GM12878 (cell line): Measurements from ENCODE around the gene ERMARD. TPM values are rescaled to one million over a fixed set of nuclear protein-coding genes. Genes with fewer than 3 reads are reported as not detected.
A peak's percentile ranks its signal among the peaks of the same experiment; 100 is the strongest.

Source experiments
- ATAC-seq: fragments of 200-7000 bp; cut with Tn5 transposase; 3 replicates; pipeline ENCODE4 v1.9.1; 2020; ENCODE audit warnings: mild to moderate bottlenecking, moderate library complexity
- BruUV-seq: library from RNA; stranded (reverse); fragments of 400-500 nt; replicated peaks from 2 replicates; lab custom pipeline; 2021; lab: Mats Ljungman, UMichigan
- CTCF ChIA-PET: fragments of 300-600 bp; sonication (Branson Sonifier 250); formaldehyde crosslinking; extraction: SDS; loops from one replicate; lab custom pipeline; 2021; ENCODE audit warnings: inconsistent platforms; lab: Yijun Ruan, JAX
- POLR2A ChIA-PET: fragments of 350-600 bp; formaldehyde crosslinking; extraction: SDS; loops from one replicate; lab custom pipeline; 2021; ENCODE audit warnings: inconsistent platforms; lab: Charles Lee
- RAD21 ChIA-PET: fragments of 300-600 bp; sonication (Branson Sonifier 250); formaldehyde crosslinking; loops from one replicate; lab custom pipeline; 2023; ENCODE audit warnings: antibody characterized with exemption; ENCODE audit not compliant: unreplicated experiment; lab: Charles Lee
- SMC1A ChIA-PET: fragments of 300-600 bp; sonication (Branson Sonifier 250); formaldehyde crosslinking; loops from one replicate; lab custom pipeline; 2023; ENCODE audit not compliant: unreplicated experiment, uncharacterized antibody; lab: Charles Lee
- DNase-seq: peaks from one replicate; pipeline ENCODE4 v3.0.0-alpha.2; 2011; ENCODE audit warnings: low read depth, low spot score
- FAIRE-seq: peaks from 3 replicates; lab custom pipeline; 2011; peaks lifted over from hg19 to GRCh38; lab: Jason Lieb, UNC
- H2AFZ ChIP-seq: 2 replicates; pipeline ENCODE4 v1.6.0; 2011; ENCODE audit warnings: low read depth, low read length, control low read depth; ENCODE audit not compliant: control insufficient read depth
- H3K27ac ChIP-seq: 2 replicates; pipeline ENCODE4 v1.5.1; 2011; ENCODE audit warnings: control low read depth; ENCODE audit not compliant: control insufficient read depth, insufficient read depth
- H3K27me3 ChIP-seq, 2 experiments: replicated peaks in 1 of 2; 2 replicates each; pipeline versions ENCODE4 v1.6.0 to v1.6.1; 2011; ENCODE audit warnings: low read length in 1 of 2; ENCODE audit not compliant: control insufficient read depth in 2 of 2, insufficient read depth in 2 of 2
- H3K36me3 ChIP-seq, 2 experiments: 2 replicates each; pipeline ENCODE4 v1.5.1; 2011; ENCODE audit warnings: low read length in 1 of 2; ENCODE audit not compliant: control insufficient read depth in 2 of 2, insufficient read depth in 2 of 2
- H3K4me1 ChIP-seq: 2 replicates; pipeline ENCODE4 v1.6.1; 2011; ENCODE audit warnings: mild to moderate bottlenecking, low read length, moderate library complexity, mixed read lengths; ENCODE audit not compliant: control insufficient read depth, insufficient read depth
- H3K4me2 ChIP-seq: 2 replicates; pipeline ENCODE4 v1.6.0; 2011; ENCODE audit warnings: control low read depth; ENCODE audit not compliant: control insufficient read depth, insufficient read depth
- H3K4me3 ChIP-seq: fragments of 200-600 bp; sonication (generic); 2 replicates; pipeline ENCODE4 v1.5.1; 2016
- H3K79me2 ChIP-seq: 2 replicates; pipeline ENCODE4 v1.6.0; 2011; ENCODE audit warnings: low read length; ENCODE audit not compliant: control insufficient read depth, insufficient read depth
- H3K9ac ChIP-seq: 2 replicates; pipeline ENCODE4 v1.8.0; 2011; ENCODE audit warnings: low read length, control low read depth, mixed read lengths; ENCODE audit not compliant: control insufficient read depth, insufficient read depth
- H3K9me3 ChIP-seq: replicated peaks from 3 replicates; pipeline ENCODE4 v1.5.1; 2011; ENCODE audit warnings: mild to moderate bottlenecking, low read length; ENCODE audit not compliant: control insufficient read depth, insufficient read depth
- H4K20me1 ChIP-seq: 2 replicates; pipeline ENCODE4 v1.6.0; 2011; ENCODE audit not compliant: control insufficient read depth, insufficient read depth
- E4F1 ChIP-seq: fragments of 450-650 bp; IDR thresholded peaks from 2 replicates; pipeline ENCODE4 v1.6.1; 2018; ENCODE audit warnings: borderline replicate concordance, mild to moderate bottlenecking; ENCODE audit not compliant: partially characterized antibody
- EED ChIP-seq: sonication (generic); IDR thresholded peaks from 2 replicates; pipeline ENCODE4 v1.6.1; 2016; ENCODE audit warnings: antibody characterized with exemption, low read depth
- LARP7 ChIP-seq: fragments of 450-650 bp; IDR thresholded peaks from 2 replicates; pipeline ENCODE4 v1.6.1; 2017; ENCODE audit warnings: mild to moderate bottlenecking
- MLLT1 ChIP-seq: fragments of 450-650 bp; IDR thresholded peaks from 2 replicates; pipeline ENCODE4 v1.6.1; 2016; ENCODE audit warnings: mild to moderate bottlenecking
- MXI1 ChIP-seq: fragments of 150-350 bp; IDR thresholded peaks from 2 replicates; pipeline ENCODE4 v1.6.1; 2011; ENCODE audit warnings: low read depth, mild to moderate bottlenecking, inconsistent platforms, low read length, improper control_type of control experiment
- NR2C2 ChIP-seq: IDR thresholded peaks from 2 replicates; pipeline ENCODE4 v1.6.1; 2011; ENCODE audit warnings: borderline replicate concordance, low read depth; ENCODE audit not compliant: control insufficient read depth, insufficient read length
- PML ChIP-seq: IDR thresholded peaks from 2 replicates; pipeline ENCODE4 v1.6.1; 2012; ENCODE audit warnings: low read length, inconsistent platforms
- RUNX3 ChIP-seq: IDR thresholded peaks from 2 replicates; pipeline ENCODE4 v1.6.1; 2012; ENCODE audit warnings: low read length, inconsistent platforms
- SIX5 ChIP-seq: IDR thresholded peaks from 2 replicates; pipeline ENCODE4 v1.6.1; 2011; ENCODE audit warnings: mild to moderate bottlenecking, low read depth, low read length, moderate library complexity; ENCODE audit not compliant: severe bottlenecking
- STAT1 ChIP-seq: fragments of 450-650 bp; conservative IDR thresholded peaks from 2 replicates; pipeline ENCODE4 v1.6.1; 2014; ENCODE audit warnings: antibody characterized with exemption, mild to moderate bottlenecking
- STAT3 ChIP-seq: IDR thresholded peaks from 2 replicates; pipeline ENCODE4 v1.6.1; 2011; ENCODE audit warnings: low read depth, low read length, improper control_type of control experiment
- TARDBP ChIP-seq: IDR thresholded peaks from 2 replicates; pipeline ENCODE4 v1.6.1; 2016; ENCODE audit warnings: borderline replicate concordance
- YBX1 ChIP-seq: fragments of 450-650 bp; IDR thresholded peaks from 2 replicates; pipeline ENCODE4 v1.6.1; 2016; ENCODE audit warnings: antibody characterized with exemption
- ZNF217 ChIP-seq: fragments of 450-650 bp; IDR thresholded peaks from 2 replicates; pipeline ENCODE4 v1.6.1; 2017; ENCODE audit warnings: antibody characterized with exemption, mild to moderate bottlenecking
- ZNF384 ChIP-seq: IDR thresholded peaks from 2 replicates; pipeline ENCODE4 v1.6.1; 2012; ENCODE audit warnings: low read depth, mild to moderate bottlenecking, low read length, improper control_type of control experiment, borderline replicate concordance
- ZSCAN29 ChIP-seq: fragments of 450-650 bp; IDR thresholded peaks from 2 replicates; pipeline ENCODE4 v1.6.1; 2017; ENCODE audit warnings: mild to moderate bottlenecking, moderate library complexity
- WGBS: methylation state at CpG from one replicate; pipeline ENCODE4 v1.1.6; 2016; ENCODE audit warnings: low lambda C conversion rate; ENCODE audit not compliant: insufficient replicate concordance, insufficient coverage; ENCODE audit errors: missing lambda C conversion rate; 5-methylcytosine and 5-hydroxymethylcytosine counted together
- in situ Hi-C: fragments of 300-500 bp; cut with MboI; formaldehyde crosslinking; loops from 9 replicates; pipeline ENCODE4 v1.14.3; 2018; ENCODE audit warnings: mixed read lengths
- intact Hi-C: fragments of 100-400 bp; cut with micrococcal nuclease; formaldehyde crosslinking; loops from one replicate; pipeline ENCODE4 v1.14.2; 2022; ENCODE audit not compliant: unreplicated experiment
- polyA plus RNA-seq, 11 experiments: library from polyadenylated mRNA; depleted of rRNA in 4 of 11; unstranded in 6 of 11; stranded (reverse) in 5 of 11; fragments of >200 nt; fragmentation: Nextera tagmentation in 4 of 11; fragmentation: Illumina TruSeq in 1 of 11; extraction: Ambion mirVana in 4 of 11; extraction: Trizol in 1 of 11; gene quantifications; 1 replicate in 1 of 11; 2 replicates in 10 of 11; pipeline versions ENCODE4 v1.2.1 to v1.2.3, GENCODE V29; 2011 to 2016; ENCODE audit warnings: inconsistent platforms in 2 of 11, missing spikeins in 2 of 11, low read depth in 1 of 11
- total RNA-seq, 4 experiments: library from RNA; depleted of rRNA in 3 of 4; stranded (reverse); fragments of >200 nt in 3 of 4; fragmentation: Illumina TruSeq in 1 of 4; extraction: Trizol in 1 of 4; gene quantifications; 2 replicates each; pipeline versions ENCODE4 v1.2.1 to v1.2.3, GENCODE V29; 2013 to 2021

Gene ERMARD
- total and polyA plus RNA-seq, 10 of the 15 experiments (the other 5 are each of a cell fraction or from before 2014, with no cell fraction given): 24.4 to 63.3 (median 34.1) TPM

GRCh38 chr6:169751242-169752073 lies at the start of gene ERMARD, which contains the start of gene DYNLT2 (continued):
- TF ChIP-seq MLLT1 (peak; percentile 55; the same call in 1 of the 2 replicates), ZNF217 (peak; percentile 66; the same call in 1 of the 2 replicates)

GRCh38 chr6:169701954-169702839 lies 49.2 kb upstream of the ERMARD start, which contains the start of the genes C6orf120 and WDR27:
Gene C6orf120, plus strand, starts transcription at chr6:169702126. Its CDS starts 334 bp downstream, at chr6:169702460.
Gene WDR27, minus strand, starts transcription at chr6:169702029. Its CDS starts 13,024 bp downstream, at chr6:169689005.
- intact Hi-C loops (loop anchor here (1.0 to 5.0 kb wide), 4 partner anchors 20 to 850 kb away; partner anchors contain the start of genes DYNLT2, ERMARD, PSMB1 and TBP), in situ Hi-C loops (loop anchor here (5.0 kb wide), 1 partner anchor 850 kb away; the partner anchor contains the start of genes PSMB1 and TBP)
- ChIA-PET RAD21 (interaction anchor here (0.6 to 2.3 kb wide), 5 partner anchors 17 to 50 kb away, joined by 3 to 9 read pairs (median 4); no protein-coding TSS in a partner anchor), POLR2A (interaction anchor here (0.6 to 5.3 kb wide), 10 partner anchors 9 to 592 kb away, joined by 3 to 32 read pairs (median 4); partner anchors contain the start of genes DYNLT2, ERMARD and PHF10), SMC1A (interaction anchor here (1.6 to 5.6 kb wide), 2 partner anchors 15 to 21 kb away, joined by 7 to 39 read pairs; no protein-coding TSS in a partner anchor), CTCF (interaction anchor here (0.9 to 1.6 kb wide), 4 partner anchors 9 to 23 kb away, joined by 3 to 6 read pairs (median 5); no protein-coding TSS in a partner anchor)
- Histone ChIP-seq H3K4me3 (peak within 1 kb of the TSS; percentile 99), H3K79me2 (peaks cover 46% of the 10 kb centered on the region), H2AFZ (peak within 1 kb of the TSS; percentile 95), H4K20me1 (no peaks in the 10 kb centered on the region), H3K4me2 (peak within 1 kb of the TSS; percentile 90), H3K9ac (peak within 1 kb of the TSS; percentile 61), H3K27me3 (no peaks in the 10 kb centered on the region), H3K27ac (peak within 1 kb of the TSS; percentile 78), H3K4me1 (peaks cover 7% of the 10 kb centered on the region), H3K9me3 (no peaks in the 10 kb centered on the region), H3K36me3 (peaks cover 0 to 4% of the 10 kb centered on the region in 2 experiments; a peak in 3 of 4 replicates)
- no TSS peak for BruUV-seq
- DNase-seq (peak; percentile 83), FAIRE-seq (peak; percentile 94), ATAC-seq (peak; percentile 96)
- WGBS: 1% methylated on average over 92 of the region's 92 CpGs
- TF ChIP-seq YBX1 (no peak), E4F1 (peak; percentile 96), TARDBP (no peak), RUNX3 (peak; percentile 50; the same call in 1 of the 2 replicates), SIX5 (peak; percentile 44), LARP7 (peak; percentile 20; the same call in 1 of the 2 replicates), STAT3 (no peak), ZNF384 (no peak), MXI1 (peak; percentile 98), EED (0 out of 2 replicates have a peak, but pooled peaks have one; percentile 17), STAT1 (no peak), NR2C2 (no peak), PML (peak; percentile 92), ZSCAN29 (no peak)
